GM18508 (cell line): Measurements from ENCODE around the gene TIRAP.

Experiments
- ATAC-seq: cut with Tn5 transposase; IDR thresholded peaks from one replicate; pipeline ENCODE4 v1.9.1; 2021; ENCODE audit warnings: moderate number of reproducible peaks; ENCODE audit not compliant: insufficient read depth, unreplicated experiment

TIRAP gene

DNA sequence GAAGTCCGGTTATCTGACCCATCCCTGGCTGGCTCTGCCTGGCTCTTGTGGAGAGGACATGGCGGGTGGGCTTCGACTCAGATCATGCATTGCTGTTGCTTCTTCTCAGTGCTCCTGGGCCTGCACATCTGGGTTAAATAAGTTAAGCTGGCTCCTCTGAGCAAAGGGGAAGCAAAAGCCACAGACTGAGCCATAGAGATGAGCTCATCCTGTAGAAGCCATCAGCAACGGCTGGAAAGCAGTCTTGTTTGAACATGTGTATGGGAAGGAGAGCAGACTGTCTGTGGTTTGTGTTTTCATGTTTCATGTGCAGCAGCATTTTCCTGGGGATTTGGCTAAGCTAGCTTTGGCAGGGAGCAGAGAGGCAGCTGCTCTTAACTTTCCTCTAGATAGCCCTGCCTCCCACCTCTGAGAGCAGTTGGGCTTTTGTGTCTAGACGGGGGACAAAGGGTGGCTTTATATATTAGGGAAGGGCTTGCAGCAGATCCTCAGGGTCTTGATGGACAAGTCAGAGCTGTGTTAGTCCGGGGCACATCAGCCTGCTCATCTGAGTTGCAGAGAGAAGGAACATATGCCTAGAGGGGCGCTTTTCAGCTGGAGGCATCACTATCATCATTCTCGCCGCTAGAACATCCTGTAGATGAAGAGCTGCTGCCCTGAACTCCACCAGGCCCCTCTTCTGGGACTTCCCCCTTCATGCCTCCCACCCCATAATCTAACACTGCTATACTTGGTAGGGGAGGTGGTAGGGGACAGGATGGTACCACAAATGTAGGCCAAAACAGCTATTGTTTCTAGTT, 35.9 kb downstream of the TIRAP start:
- ATAC-seq, result peak; percentile 81

DNA sequence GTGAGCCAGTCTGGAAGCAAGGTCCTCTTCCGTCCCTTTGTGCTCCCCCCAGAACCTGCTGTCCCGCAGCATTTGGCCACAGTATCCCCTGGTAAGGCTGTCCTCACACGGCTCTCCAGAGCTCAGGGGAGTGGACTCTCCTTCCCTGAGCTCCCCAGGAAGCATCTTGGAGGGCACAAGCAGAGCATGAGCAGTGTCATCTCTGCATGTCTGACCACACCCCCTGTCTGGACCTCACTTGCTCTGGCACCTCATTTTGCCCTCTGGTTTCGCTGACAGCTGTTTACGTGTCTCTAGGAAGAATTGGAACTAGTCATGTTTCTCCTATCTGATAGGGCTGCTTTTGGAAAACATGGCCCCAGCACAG, 36.5 kb downstream of the TIRAP start:
- ATAC-seq, result no peak

GRCh38 chr11:126322996-126323395, 40.1 kb downstream of the TIRAP start:
- no peak for ATAC-seq

DNA sequence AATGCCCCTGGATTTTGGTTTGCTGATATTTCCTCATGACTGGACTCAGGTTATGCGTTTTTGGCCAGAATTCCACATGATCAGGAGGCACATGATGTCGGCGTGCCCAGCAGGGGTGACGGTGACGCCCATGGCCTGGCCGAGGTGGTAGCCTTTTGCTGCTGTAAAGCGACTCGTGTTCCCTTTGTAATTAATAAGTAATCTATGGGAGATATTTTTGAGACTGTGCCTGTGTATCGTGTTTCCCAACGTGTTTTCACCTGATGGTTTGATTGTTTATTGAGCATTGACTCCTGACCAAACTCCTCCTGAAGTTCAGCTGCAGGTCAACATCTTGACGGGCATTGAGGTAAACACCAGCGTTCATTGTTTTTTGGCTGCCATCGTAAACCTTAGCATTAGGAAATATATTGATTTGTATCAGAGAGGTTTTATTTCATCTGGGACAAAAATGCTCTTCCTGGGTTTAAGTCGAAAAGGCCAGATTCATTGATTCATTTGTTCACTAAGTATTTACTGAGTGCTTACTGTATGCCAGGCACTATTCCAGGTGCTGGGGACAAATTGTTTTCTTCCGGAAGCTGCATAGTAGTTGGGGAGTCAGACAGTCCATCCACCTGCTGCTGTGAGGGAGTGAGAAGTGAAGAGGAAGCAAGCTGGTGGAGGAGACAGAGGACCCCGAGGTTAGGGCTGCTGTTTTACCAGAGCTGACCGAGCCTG, 44.5 kb downstream of the TIRAP start:
- ATAC-seq, result no peak

DNA sequence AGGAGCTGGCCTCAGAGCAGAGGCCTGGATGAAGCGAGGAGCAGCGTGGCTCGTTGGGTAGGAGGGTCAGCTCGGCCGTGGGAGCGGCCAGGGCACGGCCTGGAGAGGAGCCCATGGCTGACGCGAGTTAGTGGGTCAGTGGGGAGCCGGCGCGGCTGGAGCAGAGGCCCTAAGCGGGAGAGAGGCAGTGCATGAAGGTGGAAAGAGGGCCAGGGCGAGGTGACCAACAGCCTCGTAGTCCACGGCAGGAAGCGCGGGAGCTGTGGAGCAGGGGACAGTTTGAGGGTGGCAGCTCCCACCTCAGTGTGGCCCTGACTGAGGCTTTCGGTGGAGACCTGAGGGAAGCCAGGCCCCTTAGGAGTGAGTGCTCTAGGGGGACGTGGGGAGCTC, 45.1 kb downstream of the TIRAP start:
- no peak for ATAC-seq

DNA sequence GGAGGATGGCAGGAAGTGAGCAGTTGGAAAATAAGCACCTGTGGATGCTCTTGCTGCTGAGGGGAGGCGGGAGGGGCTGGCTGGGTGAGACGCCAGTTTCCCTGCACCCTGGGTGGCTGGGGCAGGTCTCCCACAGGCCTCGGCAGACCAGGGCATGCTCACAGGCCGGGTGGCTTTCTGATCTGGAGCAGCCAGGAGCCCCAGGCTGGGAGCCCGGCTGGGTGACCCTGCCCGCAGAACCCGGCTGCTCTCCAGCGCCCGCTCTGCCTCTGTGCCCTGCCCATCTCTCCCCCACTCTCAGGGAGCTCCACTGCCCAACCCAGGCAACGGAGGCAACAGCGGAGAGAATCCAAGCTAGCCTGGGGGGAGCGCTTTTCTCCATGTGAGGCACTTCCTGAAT, 45.6 kb downstream of the TIRAP start:
- no peak for ATAC-seq

GRCh38 chr11:126328938-126329643, 46.2 kb downstream of the TIRAP start:
- no peak for ATAC-seq

GRCh38 chr11:126329644-126330211, 46.8 kb downstream of the TIRAP start:
- no peak for ATAC-seq

GRCh38 chr11:126331286-126331685, 48.4 kb downstream of the TIRAP start:
- no peak for ATAC-seq

DNA sequence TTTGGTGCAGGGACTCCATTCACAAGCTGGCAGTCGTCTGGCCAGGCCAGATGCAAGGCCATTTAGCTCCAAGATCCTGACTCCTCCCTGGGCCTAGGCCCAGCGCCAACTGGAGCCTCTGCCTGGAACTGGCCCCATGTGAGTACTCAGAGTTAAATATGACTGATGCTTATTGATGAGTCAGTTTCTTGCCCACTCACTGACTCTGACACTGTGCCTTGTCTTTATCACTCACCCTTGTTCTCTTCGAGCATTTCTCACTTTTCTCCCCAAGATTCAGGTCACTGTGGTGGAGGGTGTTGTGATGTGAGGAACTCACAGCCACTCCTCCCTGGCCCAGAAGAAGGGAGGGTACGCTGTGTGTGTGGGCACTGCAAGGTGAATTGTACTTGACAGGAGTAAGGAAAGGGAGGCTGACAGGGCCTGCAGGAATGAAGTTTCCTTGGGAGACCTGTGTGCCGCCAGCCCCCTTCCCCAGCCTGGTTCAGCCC, 49.4 kb downstream of the TIRAP start:
- no peak for ATAC-seq

- ATAC-seq, result no peak
Observed at GRCh38 chr11:126333142-126333541, 50.2 kb downstream of the TIRAP start.

GRCh38 chr11:126334659-126335462, 52.0 kb downstream of the TIRAP start:
- no peak for ATAC-seq

GRCh38 chr11:126335463-126335760, 52.5 kb downstream of the TIRAP start:
- ATAC-seq, result no peak

- ATAC-seq, result no peak
Observed at GRCh38 chr11:126336138-126336541, 53.2 kb downstream of the TIRAP start.

- ATAC-seq, result no peak
Observed at GRCh38 chr11:126336671-126337101, 53.8 kb downstream of the TIRAP start.

- ATAC-seq, result no peak
Observed at GRCh38 chr11:126337126-126337473, 54.2 kb downstream of the TIRAP start.

DNA sequence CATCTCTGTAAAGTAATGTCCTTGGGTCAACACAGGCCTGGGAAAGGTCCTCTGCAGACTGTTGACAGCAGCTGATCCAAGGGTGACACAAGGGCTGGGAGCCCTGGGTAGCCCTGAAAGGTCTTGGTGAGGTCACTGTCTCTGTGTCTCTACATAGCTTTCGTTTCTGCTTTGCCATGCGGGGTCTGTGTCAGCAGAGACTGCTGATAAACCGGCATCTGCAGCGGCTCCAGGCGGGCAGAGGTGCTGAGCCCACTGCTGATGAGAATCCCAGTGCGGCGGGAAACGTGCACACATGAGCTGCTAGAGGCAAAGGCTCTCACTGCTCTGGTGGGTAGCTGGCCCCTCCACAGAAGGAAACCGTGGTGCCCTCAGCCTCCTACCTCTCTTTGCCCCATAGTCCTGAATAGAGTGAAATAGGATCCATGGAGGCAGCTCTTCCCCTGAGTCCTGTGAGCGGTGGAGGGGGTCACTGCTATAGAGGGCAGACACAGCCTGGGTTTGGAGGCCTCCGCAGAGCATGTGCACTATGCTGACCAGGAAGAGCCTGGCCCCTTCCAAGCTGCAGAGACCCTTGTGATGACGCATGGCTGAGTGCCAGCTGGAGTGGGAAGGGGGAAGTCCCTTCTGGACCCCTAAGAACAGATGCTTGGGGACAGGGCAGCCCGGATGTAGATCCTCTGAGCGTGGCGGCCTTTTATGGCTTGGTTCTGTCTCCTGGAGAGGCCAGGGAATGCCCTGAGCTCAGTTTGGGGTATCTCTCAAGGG, 54.8 kb downstream of the TIRAP start:
- ATAC-seq, result no peak

DNA sequence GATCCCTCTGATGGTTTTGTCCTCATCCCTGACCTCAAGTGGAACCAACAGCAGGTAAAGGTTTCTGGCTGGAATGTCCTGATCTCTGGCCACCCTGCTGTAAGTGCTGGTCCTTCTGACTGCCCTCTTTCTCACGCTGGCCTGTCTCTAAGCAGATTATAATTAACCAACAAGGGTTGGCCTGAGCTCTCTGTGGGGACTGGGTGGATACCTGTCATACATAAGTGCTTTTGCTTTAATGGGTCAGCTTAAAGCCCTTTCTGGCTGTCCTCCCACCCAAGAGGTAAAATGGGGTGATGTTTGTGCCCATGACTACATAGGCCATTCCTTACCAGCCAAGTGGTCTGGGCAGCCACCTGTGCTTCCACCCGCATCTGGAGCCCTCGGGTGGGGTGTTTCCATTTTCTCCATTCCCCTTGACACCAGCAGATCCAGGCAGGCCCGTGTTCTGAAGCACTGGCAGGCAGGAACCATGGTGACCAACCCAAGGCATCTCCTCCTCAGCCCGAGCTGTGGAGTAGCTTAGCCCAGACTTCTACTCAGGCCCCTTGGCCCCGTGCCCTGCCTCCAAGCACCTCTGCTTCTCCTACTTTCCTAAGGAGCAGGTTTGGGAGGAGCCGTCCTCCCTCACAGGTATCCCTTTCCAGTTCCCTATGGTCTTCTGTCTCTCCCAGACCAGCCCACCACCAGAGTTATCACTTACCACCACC, 55.6 kb downstream of the TIRAP start:
- no peak for ATAC-seq
